GM18511 (cell line): ENCODE measurements around the gene ABLIM1.
A peak's percentile ranks its signal among the peaks of the same experiment; 100 is the strongest.

ENCODE experiments used
- ATAC-seq: cut with Tn5 transposase; IDR thresholded peaks from one replicate; pipeline ENCODE4 v1.9.1; 2021; ENCODE audit warnings: mild to moderate bottlenecking, moderate library complexity; ENCODE audit not compliant: unreplicated experiment

The ABLIM1 gene

DNA sequence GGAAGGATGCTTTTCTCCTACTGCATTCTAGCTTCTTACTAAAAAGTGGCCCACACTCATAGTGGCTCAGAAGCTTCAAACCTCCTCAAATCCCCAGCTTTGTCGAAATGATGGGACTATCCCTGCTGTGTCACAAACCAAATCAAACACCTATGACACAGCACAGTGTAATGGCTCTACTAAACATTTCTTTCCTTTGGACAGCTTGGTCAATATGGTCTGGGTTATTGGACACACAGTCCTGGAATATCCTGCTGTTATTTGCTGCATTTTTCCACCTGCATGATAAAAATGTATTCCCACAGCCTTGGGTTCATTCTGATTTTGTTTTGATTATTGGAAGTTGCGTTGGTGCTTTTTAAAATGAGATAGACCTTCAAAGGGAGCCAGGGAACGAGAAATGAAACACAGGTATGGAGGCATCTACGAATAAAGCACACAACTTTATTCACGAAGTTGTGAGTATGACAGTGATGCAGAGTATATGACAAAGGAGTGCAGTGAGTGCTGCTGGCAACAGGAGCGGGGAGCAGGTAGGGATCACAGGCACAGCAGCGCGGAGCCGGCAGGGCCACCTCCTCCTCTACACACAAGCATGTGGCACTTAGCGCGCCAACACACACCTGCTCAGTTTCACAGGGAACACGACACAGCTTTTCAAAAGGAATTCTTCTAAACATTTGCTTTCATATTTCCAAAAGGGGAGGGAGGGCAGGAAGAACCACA lies 227.2 kb downstream of the ABLIM1 start:
- no peak for ATAC-seq

GRCh38 chr10:114429581-114430335 lies 228.3 kb downstream of the ABLIM1 start:
- ATAC-seq, result no peak

DNA sequence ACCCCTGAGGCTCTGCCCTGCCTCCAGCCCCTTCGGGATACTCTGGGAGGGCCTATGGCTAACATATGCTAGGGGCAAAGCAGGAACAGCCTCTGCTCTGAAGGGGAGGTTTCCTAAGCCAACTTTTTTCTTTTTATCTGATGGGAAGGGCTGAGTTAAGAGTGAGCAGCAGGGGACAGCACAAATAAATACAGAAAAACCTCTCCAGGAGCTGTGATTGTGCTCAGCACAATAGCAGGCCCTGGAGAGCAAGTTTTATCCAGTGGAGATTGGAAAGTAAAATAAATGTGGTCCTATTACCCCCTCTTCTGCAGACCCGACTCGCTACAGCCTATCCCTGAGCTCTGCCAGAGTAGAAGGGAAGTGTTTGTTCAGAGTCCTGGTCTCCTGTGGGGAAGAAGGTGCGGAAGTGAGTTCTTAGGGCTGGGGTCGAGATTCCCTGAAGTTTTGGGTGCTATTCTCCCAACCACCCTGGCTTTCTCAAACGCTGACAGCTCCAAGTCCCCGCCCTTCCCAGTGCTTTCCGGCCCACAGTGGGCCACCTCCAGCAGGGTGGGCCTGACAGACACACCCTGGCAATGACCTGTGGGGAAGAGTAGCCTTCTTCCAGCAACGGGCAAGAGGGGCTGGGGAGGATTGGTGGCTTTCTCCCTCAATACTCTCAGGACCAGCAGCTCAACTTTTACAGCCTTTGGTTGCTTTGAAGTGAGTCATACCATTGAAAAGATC lies 230.8 kb downstream of the ABLIM1 start:
- ATAC-seq, result no peak

- ATAC-seq, result no peak
These were observed 231.6 kb downstream of the ABLIM1 start for GRCh38 chr10:114426476-114426875.

DNA sequence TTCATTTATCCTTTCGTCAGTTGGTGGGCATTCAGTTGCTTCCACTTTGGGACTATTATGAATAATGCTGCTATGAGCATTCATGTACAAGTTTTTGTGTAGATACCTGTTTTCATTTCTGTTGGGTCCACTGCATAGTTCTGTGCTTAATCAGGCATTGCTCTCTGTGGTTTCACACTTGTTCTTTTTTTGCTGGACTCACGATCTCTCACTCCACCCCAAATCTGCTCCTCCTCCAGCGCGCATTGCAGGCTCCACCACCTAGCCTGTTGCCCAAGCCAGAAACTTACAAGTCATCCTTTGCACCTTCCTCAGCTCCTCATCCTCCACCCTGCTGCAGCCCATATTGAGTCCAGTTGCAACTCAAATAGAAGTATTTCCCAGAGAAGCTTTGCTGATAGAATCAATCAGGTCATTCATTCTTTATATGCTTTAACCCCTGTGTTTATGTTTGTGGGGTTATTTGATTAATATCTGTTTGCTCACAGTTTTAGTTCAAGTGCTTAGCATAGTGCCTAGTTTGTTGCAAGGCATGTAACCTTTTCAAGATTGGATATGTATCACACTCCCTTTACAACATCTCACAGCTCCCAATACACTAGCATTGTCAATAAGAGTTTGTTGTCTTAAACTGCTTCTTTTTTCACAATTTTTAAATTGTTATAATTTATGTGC lies 237.1 kb downstream of the ABLIM1 start:
- peak; percentile 84 for ATAC-seq

- ATAC-seq, result no peak
These were observed 240.0 kb downstream of the ABLIM1 start for GRCh38 chr10:114418109-114418508.

- ATAC-seq, result no peak
These were observed 244.9 kb downstream of the ABLIM1 start for GRCh38 chr10:114412907-114413797.

DNA sequence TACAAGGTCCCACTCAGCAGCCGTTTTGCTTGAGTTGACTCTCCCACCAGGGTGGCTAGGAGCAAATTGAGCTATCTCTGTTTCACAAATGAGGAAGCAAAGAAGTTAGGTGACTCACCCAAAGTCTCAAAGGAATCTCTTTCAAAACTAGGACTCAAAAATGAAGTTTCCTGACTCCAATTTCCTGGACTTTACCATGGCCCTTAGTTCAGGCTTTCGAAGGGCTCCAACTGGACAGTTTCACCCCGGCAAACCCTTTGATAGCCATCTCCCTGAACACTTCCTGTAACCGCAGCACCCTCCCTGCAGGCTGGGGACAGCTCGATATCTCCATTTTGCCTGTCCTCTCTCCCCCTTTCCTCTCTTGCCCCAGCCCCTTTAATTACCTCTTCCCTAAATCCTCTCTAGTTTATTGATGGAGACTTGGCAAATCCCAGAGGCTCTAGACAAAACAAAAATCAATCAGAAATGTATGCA lies 249.1 kb downstream of the ABLIM1 start:
- ATAC-seq, result no peak

- ATAC-seq, result peak; percentile 47
These were observed 249.7 kb downstream of the ABLIM1 start for GRCh38 chr10:114408112-114408967.

DNA sequence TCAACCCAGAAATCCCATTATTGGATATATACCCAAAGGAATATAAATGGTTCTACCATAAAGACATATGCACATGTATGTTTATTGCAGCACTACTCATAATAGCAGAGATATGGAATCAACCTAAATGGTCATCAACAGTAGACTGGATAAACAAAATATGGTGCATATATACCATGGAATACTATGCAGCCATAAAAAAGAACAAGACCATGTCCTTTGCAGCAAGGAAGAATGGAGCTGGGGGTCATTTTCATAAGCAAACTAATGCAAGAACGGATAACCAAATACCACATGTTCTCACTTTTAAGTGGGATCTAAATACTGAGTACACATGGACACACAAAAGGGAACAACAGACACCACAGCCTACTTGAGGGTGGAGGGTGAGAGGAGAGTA lies 251.6 kb downstream of the ABLIM1 start:
- no peak for ATAC-seq

DNA sequence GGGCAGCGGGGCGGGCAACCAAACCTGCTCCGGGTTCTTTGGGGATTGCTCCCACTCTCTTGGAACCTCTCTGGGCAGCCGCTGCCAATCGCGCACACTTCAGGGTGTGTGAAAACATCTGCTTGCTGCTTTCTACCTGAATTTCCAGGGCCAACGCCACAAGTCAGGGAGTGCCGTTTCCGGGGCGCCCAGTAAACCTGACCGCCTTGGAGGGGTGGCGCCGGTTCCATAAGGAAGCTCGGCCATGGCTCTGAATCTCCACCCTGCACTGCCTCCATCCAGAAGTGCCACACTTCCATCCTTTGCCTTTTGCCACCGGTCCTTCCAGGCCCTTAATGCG lies 253.1 kb downstream of the ABLIM1 start:
- no peak for ATAC-seq

DNA sequence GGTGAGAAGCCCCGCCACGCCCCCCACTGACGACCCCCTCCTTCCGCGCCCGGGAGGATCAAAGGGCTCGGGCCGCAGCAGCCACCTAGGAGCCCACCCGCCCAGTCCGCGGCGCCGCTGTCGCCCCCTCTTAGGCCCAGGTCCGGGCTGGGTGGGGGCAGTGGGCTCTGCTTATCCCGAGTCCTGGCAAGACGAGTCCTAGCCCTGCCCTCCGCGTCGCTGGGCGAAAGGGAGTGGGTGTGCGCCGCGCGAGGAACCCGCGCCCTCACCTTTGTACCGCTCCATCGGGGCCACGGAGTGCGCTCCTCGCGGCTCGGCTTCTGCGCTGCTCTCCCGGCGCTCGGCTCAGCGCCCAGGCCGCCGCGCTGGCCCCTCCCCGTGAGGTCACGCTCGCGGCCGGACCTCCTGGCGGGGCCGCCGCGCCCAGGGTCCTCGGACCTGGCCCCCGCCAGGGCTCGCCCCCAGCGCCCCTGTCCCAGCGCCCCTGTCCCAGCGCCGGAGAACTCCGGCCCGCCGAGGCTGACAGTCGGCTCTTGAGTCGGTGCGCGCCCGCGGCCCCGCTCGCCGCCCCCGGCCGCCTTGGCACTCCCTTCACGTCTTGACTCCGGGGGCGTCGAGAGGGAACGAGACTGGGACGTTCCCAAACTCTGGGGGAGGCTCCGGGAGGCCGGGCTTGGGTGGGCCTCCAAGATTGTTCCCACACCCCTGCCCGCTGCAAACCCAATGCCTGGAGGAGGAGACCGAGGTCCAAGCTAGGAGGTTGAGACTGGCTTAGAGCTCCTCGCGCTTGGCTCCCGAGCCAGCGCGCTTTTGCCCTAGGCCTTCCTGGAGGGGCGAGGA lies 253.7 kb downstream of the ABLIM1 start, which contains the start of gene AFAP1L2:
TSS of gene AFAP1L2 (minus strand) at position 332 of the 840 bp plus-strand sequence. CDS start at position 285, 47 bp downstream.
- no peak for ATAC-seq

- ATAC-seq, result no peak
These were observed 254.4 kb downstream of the ABLIM1 start for GRCh38 chr10:114403541-114404161.

- no peak for ATAC-seq
These were observed 255.1 kb downstream of the ABLIM1 start for GRCh38 chr10:114402871-114403540.

DNA sequence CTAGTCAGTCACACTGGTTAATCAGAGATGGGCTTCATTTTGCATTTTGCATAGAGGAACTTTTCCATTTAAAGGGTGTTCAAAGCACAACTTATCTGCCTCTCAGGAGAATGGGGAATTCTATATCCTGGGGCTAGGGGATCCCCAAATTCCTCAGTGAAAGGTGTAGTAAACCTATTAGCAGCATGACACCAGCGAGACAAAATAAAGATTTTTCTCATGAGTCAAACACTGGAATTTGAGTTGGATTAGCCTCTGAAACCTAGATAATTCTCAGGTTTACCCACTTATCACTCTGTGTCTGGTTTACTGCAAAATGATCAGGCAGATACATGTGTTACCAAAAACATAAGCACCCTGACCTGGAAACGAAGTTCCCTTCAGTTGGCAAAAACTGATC lies 255.8 kb downstream of the ABLIM1 start:
- ATAC-seq, result no peak

DNA sequence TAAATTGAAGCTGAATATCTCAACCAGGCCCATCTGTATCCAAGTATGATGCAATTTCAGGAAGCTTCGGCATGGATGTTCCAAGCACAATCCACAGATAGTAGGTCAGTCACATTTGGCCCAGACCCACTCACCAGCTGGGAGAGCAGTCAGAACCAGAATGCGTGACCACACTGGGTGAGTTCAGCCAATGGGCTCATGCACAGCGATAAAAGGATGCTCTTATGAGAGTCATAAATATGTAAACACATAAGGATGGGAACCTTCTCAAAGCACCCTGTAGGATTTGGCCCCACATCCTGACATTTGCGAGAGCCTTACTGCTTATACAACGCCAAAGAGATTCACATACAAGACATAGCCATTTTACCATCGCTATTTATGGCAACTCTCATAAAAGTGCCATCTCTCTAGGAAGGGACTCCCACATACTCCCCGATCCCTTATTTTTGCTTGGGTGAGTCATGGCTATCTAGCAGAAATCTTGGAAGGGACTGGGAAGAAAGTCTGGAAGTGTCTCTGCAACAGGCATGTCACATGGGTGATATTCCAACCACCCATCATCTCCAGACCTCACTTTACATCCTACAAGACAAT lies 256.8 kb downstream of the ABLIM1 start:
- no peak for ATAC-seq

DNA sequence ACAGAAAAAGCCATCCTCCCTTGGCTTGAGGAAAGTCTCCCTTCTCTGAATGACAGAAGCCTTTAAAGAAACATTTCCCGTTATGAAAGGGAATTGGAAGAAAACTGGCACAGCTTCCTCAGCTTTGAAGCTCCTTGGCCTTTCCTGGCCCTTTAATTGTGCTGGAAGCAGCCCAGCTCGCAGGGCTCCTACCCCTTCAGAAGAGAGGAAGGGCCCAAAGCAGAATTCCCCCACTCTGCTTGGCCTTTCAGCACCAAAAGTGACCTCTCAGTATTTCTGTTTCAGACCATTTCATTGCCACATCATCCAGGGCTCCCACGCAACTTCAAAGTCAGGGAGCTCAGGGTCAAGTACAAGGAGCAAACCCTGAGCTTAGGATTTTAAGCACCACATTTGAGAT lies 258.0 kb downstream of the ABLIM1 start:
- ATAC-seq, result no peak
